ENCODE measurements around the gene KCNAB3. TPM values are rescaled to one million over a fixed set of nuclear protein-coding genes. Genes with fewer than 3 reads are reported as not detected.

Gene KCNAB3
- total RNA-seq, 4 donors from 2014 or later = 1.9 to 7.5 (median 2.4) TPM; not detected in 1

DNA sequence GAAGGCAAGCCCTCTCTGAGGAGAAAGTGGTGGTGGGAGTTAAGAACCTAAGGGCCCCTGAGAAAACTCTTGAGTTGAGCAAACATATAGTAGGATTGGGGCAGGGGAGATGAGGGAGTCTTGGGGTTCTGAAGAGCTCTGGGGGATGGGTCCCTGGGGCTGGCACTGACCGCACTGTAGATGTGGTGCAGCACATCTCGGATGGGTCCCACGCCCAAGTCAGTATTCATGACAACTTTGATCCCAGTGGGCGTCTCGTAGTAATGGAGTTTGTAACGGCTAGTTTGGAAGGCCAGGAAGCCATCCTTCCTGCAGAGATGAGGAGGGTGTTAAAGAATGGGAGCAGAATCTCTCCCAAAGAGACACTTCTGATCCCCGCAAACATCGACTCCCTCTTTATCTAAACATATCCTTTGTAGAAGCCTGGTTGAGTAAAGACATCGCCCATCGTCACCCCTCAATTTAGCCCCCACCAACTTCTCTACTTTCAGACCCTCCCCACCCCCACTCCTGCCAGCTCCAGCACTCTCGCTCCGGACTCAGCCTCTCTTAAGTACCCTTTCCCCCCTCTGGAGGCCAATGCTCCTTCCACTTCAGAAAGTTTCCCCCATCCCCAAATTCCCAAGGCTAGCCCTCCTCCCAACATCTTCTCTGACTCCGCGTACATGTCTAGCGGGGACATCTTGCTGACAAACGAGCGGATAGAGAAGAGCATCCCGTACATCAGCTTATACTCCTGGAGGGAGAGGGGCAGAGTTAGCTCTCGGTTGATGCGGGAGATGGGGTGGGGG is 1.4 kb upstream of the KCNAB3 start:
- Histone ChIP-seq H3K9me3 (no peaks in the 10 kb centered on the region), H3K4me3 (peak overlapping the region; percentile 65), H3K27me3 (no peaks in the 10 kb centered on the region), H3K27ac (peak overlapping the region; percentile 76), H3K4me1 (peaks cover 44% of the 10 kb centered on the region), H3K36me3 (peaks cover 10% of the 10 kb centered on the region)
- WGBS = 33% methylated on average over 20 of the region's 20 CpGs
- TF ChIP-seq, protein P1, sequence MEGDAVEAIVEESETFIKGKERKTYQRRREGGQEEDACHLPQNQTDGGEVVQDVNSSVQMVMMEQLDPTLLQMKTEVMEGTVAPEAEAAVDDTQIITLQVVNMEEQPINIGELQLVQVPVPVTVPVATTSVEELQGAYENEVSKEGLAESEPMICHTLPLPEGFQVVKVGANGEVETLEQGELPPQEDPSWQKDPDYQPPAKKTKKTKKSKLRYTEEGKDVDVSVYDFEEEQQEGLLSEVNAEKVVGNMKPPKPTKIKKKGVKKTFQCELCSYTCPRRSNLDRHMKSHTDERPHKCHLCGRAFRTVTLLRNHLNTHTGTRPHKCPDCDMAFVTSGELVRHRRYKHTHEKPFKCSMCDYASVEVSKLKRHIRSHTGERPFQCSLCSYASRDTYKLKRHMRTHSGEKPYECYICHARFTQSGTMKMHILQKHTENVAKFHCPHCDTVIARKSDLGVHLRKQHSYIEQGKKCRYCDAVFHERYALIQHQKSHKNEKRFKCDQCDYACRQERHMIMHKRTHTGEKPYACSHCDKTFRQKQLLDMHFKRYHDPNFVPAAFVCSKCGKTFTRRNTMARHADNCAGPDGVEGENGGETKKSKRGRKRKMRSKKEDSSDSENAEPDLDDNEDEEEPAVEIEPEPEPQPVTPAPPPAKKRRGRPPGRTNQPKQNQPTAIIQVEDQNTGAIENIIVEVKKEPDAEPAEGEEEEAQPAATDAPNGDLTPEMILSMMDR (IDR thresholded peaks at IDR 0.05) = no peak
- TF ChIP-seq POLR2A (IDR thresholded peaks at IDR 0.05) = no peak
- TF ChIP-seq POLR2AphosphoS5 (IDR thresholded peaks at IDR 0.05) = no peak
- TF ChIP-seq EP300 (IDR thresholded peaks at IDR 0.05) = no peak
- DNase-seq (ENCODE audit: low spot score in 2 of 2) = no peak

DNA sequence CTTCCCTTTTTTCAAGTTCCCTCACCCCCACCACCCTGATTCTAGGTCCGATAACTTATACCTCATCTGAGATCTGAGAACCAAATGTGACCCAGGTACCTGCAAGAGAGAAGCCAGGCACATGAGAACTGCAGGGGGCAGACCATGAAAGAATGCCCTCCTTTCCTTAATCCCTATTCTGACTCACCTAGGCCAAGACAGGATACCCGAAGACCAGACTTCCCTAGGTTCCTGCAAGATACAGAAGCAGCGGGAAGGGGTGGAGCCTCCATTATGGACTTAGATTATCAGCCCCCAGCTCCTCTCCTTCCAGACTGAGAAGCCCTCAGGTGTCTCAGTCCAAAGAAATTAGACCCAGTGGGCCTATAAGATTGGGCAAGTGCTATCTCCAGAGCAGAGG is 2.1 kb downstream of the KCNAB3 start:
- Histone ChIP-seq H3K27ac (no peak overlapping the region), H3K9me3 (no peaks in the 10 kb centered on the region), H3K27me3 (no peaks in the 10 kb centered on the region), H3K36me3 (no peaks in the 10 kb centered on the region), H3K4me1 (peaks cover 34% of the 10 kb centered on the region), H3K4me3 (no peak overlapping the region)
- no peak for DNase-seq (ENCODE audit: low spot score in 2 of 2)
- TF ChIP-seq EP300 (IDR thresholded peaks at IDR 0.05) (no peak), POLR2A (IDR thresholded peaks at IDR 0.05) (no peak)
- TF ChIP-seq, protein P1 (IDR thresholded peaks at IDR 0.05) = no peak
- 72% methylated on average over 3 of the region's 3 CpGs for WGBS

DNA sequence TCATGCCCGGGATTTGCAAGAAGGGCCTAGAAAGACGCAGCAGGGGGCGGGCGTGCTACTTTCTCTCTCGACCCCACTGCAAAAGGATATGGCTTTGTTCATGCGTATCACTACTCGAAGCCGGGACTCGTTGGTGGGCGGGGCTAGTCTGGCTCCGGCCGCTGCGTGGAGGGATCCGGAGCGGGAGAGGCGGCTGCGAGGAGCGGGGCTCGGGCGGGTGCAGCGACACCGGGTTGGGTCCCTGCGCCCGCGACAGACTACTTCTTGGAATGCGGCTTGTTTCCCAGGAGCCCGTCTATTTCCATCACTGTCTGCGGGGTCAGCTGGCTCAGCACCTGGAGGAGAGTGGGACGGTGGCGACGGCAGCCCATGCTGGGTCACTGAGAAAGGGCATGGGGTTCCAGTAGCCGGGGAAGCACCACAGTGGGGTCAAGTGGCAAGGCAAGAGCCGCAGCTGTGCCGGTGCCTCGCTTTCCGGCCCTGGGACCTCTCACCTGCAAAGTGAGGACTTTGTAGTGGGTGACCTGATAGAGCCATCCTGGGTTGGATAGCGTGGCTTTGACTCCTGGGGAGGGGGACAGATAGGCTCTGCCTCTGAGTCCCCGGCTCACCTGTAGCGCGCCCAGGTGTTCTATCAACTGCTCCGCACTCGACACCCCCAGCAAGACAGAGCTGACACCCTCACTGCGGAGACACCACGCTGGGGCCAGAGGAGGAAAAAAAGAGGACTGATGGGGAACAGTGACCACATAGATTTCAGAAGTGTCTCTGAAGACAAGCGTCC is 6.6 kb downstream of the KCNAB3 start:
- Histone ChIP-seq H3K4me1 (peaks cover 15% of the 10 kb centered on the region), H3K4me3 (peak overlapping the region; percentile 51), H3K27ac (peak overlapping the region; percentile 42), H3K27me3 (no peaks in the 10 kb centered on the region), H3K36me3 (no peaks in the 10 kb centered on the region), H3K9me3 (no peaks in the 10 kb centered on the region)
- DNase-seq (ENCODE audit: low spot score in 2 of 2) = peak; percentile 91 to 93
- 30% methylated on average over 29 of the region's 45 CpGs for WGBS
- no peak for TF ChIP-seq POLR2AphosphoS5 (IDR thresholded peaks at IDR 0.05)
- TF ChIP-seq, protein P1 (IDR thresholded peaks at IDR 0.05) = no peak
- TF ChIP-seq POLR2A (IDR thresholded peaks at IDR 0.05) = peak in 1 of 2 donors; percentile 32

GRCh38 chr17:7922269-7922844 is 7.3 kb downstream of the KCNAB3 start:
- Histone ChIP-seq H3K27me3 (no peaks in the 10 kb centered on the region), H3K9me3 (no peaks in the 10 kb centered on the region), H3K4me1 (peaks cover 15% of the 10 kb centered on the region), H3K27ac (peak overlapping the region; percentile 42), H3K4me3 (peak overlapping the region; percentile 51), H3K36me3 (no peaks in the 10 kb centered on the region)
- no peak for TF ChIP-seq POLR2A (IDR thresholded peaks at IDR 0.05)
- no peak for TF ChIP-seq EP300 (IDR thresholded peaks at IDR 0.05)
- no peak for TF ChIP-seq POLR2AphosphoS5 (IDR thresholded peaks at IDR 0.05)
- TF ChIP-seq, protein P1 (IDR thresholded peaks at IDR 0.05) = no peak
- WGBS = 27% methylated on average over 16 of the region's 16 CpGs
- DNase-seq (ENCODE audit: low spot score in 2 of 2) = no peak

DNA sequence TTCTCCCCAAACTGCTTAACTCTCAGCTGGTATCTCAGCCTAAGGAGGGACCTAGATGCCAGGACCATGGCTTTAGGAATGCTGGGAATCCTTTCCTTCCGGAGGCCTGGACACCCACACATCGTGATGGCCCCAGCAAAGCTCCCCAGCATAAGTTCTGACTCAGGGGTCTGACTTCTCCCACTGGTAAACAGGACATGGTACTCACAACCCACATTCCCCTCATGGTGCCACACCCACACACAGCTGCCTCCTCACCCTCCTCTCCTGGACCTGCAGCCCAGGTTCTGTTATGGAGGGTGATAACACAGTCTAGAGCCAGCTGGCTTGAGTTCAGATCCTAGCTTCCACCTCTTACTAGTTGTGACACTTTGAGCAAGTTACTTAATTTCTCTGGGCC is 12.8 kb downstream of the KCNAB3 start:
- 56% methylated on average over 2 of the region's 2 CpGs for WGBS
- Histone ChIP-seq H3K4me3 (peak overlapping the region; percentile 63), H3K4me1 (peaks cover 37% of the 10 kb centered on the region), H3K36me3 (peaks cover 5% of the 10 kb centered on the region), H3K27ac (peak overlapping the region; percentile 97), H3K27me3 (no peaks in the 10 kb centered on the region), H3K9me3 (no peaks in the 10 kb centered on the region)
- no peak for TF ChIP-seq EP300 (IDR thresholded peaks at IDR 0.05)
- no peak for TF ChIP-seq POLR2AphosphoS5 (IDR thresholded peaks at IDR 0.05)
- TF ChIP-seq, protein P1 (IDR thresholded peaks at IDR 0.05) = no peak
- no peak for TF ChIP-seq POLR2A (IDR thresholded peaks at IDR 0.05)
- DNase-seq (ENCODE audit: low spot score in 2 of 2) = no peak

Data from suprapubic skin (tissue), 4 donors.